Upper lobe of left lung (tissue), 4 donors: ENCODE results near the gene GRIK3.

Experiments used
- EP300 ChIP-seq, 4 donors: sonication (generic); formaldehyde crosslinking; IDR thresholded peaks; one replicate each; pipeline ENCODE4 v1.5.1; 2017; ENCODE audit warnings: antibody characterized with exemption in 4 of 4, control low read depth in 2 of 4
- POLR2A ChIP-seq, 4 donors: fragments of 450-650 bp; IDR thresholded peaks; one replicate each; pipeline ENCODE4 v1.5.1; 2016 to 2017; ENCODE audit warnings: antibody characterized with exemption in 4 of 4, mild to moderate bottlenecking in 2 of 4
- POLR2AphosphoS5 ChIP-seq, 2 donors: sonication (generic); formaldehyde crosslinking; IDR thresholded peaks; one replicate each; pipeline ENCODE4 v1.5.1; 2017; ENCODE audit warnings: antibody characterized with exemption in 2 of 2
- TF ChIP-seq, protein P1 (sequence below), 6 experiments: fragments of 450-650 bp in 4 of 6; fragments of 200-600 bp in 2 of 6; sonication (generic) in 2 of 6; IDR thresholded peaks; one replicate each; pipeline ENCODE4 v1.5.1; 2016 to 2019; ENCODE audit warnings: antibody characterized with exemption in 6 of 6

GRCh38 chr1:36941316-36941978 lies 92.9 kb downstream of the GRIK3 start:
- TF ChIP-seq, protein P1, sequence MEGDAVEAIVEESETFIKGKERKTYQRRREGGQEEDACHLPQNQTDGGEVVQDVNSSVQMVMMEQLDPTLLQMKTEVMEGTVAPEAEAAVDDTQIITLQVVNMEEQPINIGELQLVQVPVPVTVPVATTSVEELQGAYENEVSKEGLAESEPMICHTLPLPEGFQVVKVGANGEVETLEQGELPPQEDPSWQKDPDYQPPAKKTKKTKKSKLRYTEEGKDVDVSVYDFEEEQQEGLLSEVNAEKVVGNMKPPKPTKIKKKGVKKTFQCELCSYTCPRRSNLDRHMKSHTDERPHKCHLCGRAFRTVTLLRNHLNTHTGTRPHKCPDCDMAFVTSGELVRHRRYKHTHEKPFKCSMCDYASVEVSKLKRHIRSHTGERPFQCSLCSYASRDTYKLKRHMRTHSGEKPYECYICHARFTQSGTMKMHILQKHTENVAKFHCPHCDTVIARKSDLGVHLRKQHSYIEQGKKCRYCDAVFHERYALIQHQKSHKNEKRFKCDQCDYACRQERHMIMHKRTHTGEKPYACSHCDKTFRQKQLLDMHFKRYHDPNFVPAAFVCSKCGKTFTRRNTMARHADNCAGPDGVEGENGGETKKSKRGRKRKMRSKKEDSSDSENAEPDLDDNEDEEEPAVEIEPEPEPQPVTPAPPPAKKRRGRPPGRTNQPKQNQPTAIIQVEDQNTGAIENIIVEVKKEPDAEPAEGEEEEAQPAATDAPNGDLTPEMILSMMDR (IDR thresholded peaks at IDR 0.05), result no peak
- no peak for TF ChIP-seq EP300 (IDR thresholded peaks at IDR 0.05)
- no peak for TF ChIP-seq POLR2A (IDR thresholded peaks at IDR 0.05)
- no peak for TF ChIP-seq POLR2AphosphoS5 (IDR thresholded peaks at IDR 0.05)
